ENCODE measurements around the gene PEX1. TPM values are rescaled to one million over a fixed set of nuclear protein-coding genes. Genes with fewer than 3 reads are reported as not detected.

The PEX1 gene
- total RNA-seq, result 19.6 TPM
- polyA plus RNA-seq (ENCODE audit: insufficient read depth, low read depth, low replicate concordance), result 16.9 TPM
- long read RNA-seq, donor 1, full-length matches to known transcripts, result 2 of 2 reads
- long read RNA-seq, donor 1, partial matches to known transcripts, result 0 of 2 reads
- long read RNA-seq, donor 1, other reads (novel, unspliced or antisense), result 0 of 2 reads
- long read RNA-seq, donor 2, partial matches to known transcripts, result 5 of 6 reads
- long read RNA-seq, donor 2, other reads (novel, unspliced or antisense), result 0 of 6 reads
- long read RNA-seq, donor 3, full-length matches to known transcripts, result 3 of 9 reads
- long read RNA-seq, donor 3, partial matches to known transcripts, result 6 of 9 reads
- long read RNA-seq, donor 3, other reads (novel, unspliced or antisense), result 0 of 9 reads
- long read RNA-seq, donor 4, full-length matches to known transcripts, result 3 of 13 reads
- long read RNA-seq, donor 4, partial matches to known transcripts, result 10 of 13 reads
- long read RNA-seq, donor 4, other reads (novel, unspliced or antisense), result 0 of 13 reads
- long read RNA-seq, donor 5, result 0 reads
- long read RNA-seq, donor 6, full-length matches to known transcripts, result 2 of 2 reads
- long read RNA-seq, donor 6, partial matches to known transcripts, result 0 of 2 reads
- long read RNA-seq, donor 6, other reads (novel, unspliced or antisense), result 0 of 2 reads
- long read RNA-seq, donor 7, full-length matches to known transcripts, result 10 of 21 reads
- long read RNA-seq, donor 7, partial matches to known transcripts, result 6 of 21 reads
- long read RNA-seq, donor 7, other reads (novel, unspliced or antisense), result 5 of 21 reads
- long read RNA-seq, donor 8, full-length matches to known transcripts, result 2 of 2 reads
- long read RNA-seq, donor 8, partial matches to known transcripts, result 0 of 2 reads
- long read RNA-seq, donor 8, other reads (novel, unspliced or antisense), result 0 of 2 reads
- long read RNA-seq, donor 9, result 0 reads
- long read RNA-seq, donor 10, partial matches to known transcripts, result 0 of 1 reads
- long read RNA-seq, donor 10, other reads (novel, unspliced or antisense), result 0 of 1 reads

DNA sequence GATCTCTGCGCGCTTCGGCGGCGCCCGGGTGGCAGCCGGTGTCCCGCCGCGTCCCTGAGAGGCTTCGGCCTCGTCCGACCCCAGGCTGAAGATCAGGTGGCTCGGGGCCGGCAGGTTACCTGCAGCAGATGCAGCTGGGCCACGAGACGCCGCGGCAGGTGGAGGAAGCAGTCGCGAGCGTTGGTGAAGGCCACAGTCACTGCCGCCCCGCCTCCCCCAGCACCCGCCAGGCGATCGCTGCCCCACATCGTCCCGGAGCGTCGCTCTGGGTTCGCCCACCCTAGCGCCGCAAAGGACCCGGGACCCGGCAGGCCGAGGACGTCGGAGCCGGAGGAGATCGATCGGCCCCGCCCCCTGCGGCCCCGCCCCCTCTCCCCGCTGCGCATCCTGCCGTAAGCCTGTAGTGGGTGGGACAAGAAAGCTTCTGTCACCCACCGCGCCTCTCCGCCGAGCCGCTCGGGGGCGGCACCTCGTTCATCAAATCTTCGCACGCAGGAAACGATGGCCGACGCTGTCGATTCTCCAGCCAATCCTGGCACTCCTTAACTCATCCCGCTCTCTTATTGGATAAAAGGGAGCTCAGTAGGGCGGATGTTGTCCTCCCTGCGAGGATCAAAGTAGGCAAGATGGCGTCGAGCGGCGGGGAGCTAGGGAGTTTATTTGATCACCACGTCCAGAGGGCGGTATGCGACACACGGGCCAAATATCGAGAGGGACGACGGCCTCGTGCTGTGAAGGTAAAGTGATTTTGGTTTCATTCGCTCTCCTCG is at the start of gene PEX1, which contains the start of gene RBM48:
PEX1 (minus strand) TSS at position 333 of the 770 bp plus-strand sequence; CDS start at position 248, 85 bp downstream.
RBM48 (plus strand) TSS at position 608 of the 770 bp plus-strand sequence; CDS start at position 627, 19 bp downstream.
- peaks cover 3 to 7% (median 6%) of the 10 kb centered on the region in 3 donors for H3K4me1 ChIP-seq (ENCODE audit: control insufficient read depth in 2 of 3, insufficient read depth in 2 of 3, low read depth in 1 of 3, low read length in 3 of 3)
- intact Hi-C loops (cut with DNase I), result no loop called here
- DNase-seq (peak; percentile 99 to 100 (median 99)), FAIRE-seq (peak; percentile 95)
- H3K9me3 ChIP-seq (ENCODE audit: control insufficient read depth in 2 of 3, insufficient read depth in 1 of 3, low read length in 3 of 3), result no peaks in the 10 kb centered on the region
- no peaks in the 10 kb centered on the region for H3K27me3 ChIP-seq (ENCODE audit: control insufficient read depth, insufficient read depth, low read length)
- H3K9ac ChIP-seq (ENCODE audit: low read length in 3 of 3), result peak within 1 kb of the TSS; percentile 86 to 97 (median 94)
- TF ChIP-seq, protein P1, sequence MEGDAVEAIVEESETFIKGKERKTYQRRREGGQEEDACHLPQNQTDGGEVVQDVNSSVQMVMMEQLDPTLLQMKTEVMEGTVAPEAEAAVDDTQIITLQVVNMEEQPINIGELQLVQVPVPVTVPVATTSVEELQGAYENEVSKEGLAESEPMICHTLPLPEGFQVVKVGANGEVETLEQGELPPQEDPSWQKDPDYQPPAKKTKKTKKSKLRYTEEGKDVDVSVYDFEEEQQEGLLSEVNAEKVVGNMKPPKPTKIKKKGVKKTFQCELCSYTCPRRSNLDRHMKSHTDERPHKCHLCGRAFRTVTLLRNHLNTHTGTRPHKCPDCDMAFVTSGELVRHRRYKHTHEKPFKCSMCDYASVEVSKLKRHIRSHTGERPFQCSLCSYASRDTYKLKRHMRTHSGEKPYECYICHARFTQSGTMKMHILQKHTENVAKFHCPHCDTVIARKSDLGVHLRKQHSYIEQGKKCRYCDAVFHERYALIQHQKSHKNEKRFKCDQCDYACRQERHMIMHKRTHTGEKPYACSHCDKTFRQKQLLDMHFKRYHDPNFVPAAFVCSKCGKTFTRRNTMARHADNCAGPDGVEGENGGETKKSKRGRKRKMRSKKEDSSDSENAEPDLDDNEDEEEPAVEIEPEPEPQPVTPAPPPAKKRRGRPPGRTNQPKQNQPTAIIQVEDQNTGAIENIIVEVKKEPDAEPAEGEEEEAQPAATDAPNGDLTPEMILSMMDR (IDR thresholded peaks at IDR 0.05; ENCODE audit: borderline replicate concordance, extremely low read depth, insufficient read depth), result peak; percentile 39
- peak within 1 kb of the TSS; percentile 85 to 87 for H3K27ac ChIP-seq (ENCODE audit: low read depth in 2 of 2, low read length in 2 of 2)
- peaks cover 10 to 21% (median 12%) of the 10 kb centered on the region in 3 donors for H3K36me3 ChIP-seq (ENCODE audit: control insufficient read depth in 2 of 3, insufficient read depth in 3 of 3, low read length in 3 of 3)
- H3K4me3 ChIP-seq (ENCODE audit: low read length in 3 of 3), result peak within 1 kb of the TSS; percentile 94 to 100 (median 98)

DNA sequence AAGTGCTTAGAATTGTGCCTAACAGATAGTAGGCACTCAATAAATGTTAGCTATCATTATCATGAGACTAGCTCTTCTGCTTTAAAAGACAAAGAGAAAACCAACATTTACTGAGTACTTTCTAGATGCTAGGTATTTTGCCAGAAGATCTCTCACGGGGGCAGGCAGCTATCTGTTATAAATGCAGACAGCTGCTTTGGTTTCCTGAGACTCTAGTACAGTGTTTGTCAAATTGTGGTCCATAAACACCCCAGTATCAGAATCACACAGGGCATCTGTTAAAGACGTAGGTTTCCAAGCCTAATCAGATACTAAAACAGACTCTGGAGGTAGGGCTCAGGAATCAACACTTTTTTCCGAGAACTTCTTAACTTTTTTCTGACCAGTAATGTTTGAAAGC is 48.0 kb upstream of the PEX1 start:
- no peak for FAIRE-seq
- Histone ChIP-seq H3K27ac (ENCODE audit: low read depth in 2 of 2, low read length in 2 of 2) (no peak overlapping the region), H3K9ac (ENCODE audit: low read length in 3 of 3) (no peak overlapping the region), H3K36me3 (ENCODE audit: control insufficient read depth in 2 of 3, insufficient read depth in 3 of 3, low read length in 3 of 3) (peaks cover 14 to 44% (median 28%) of the 10 kb centered on the region in 3 donors), H3K4me3 (ENCODE audit: low read length in 3 of 3) (no peak overlapping the region), H3K27me3 (ENCODE audit: control insufficient read depth, insufficient read depth, low read length) (no peaks in the 10 kb centered on the region), H3K9me3 (ENCODE audit: control insufficient read depth in 2 of 3, insufficient read depth in 1 of 3, low read length in 3 of 3) (no peaks in the 10 kb centered on the region), H3K4me1 (ENCODE audit: control insufficient read depth in 2 of 3, insufficient read depth in 2 of 3, low read depth in 1 of 3, low read length in 3 of 3) (no peaks in the 10 kb centered on the region)
- DNase-seq, result no peak
- TF ChIP-seq, protein P1 (IDR thresholded peaks at IDR 0.05; ENCODE audit: borderline replicate concordance, extremely low read depth, insufficient read depth), result no peak
- intact Hi-C loops (cut with DNase I), result no loop called here

DNA sequence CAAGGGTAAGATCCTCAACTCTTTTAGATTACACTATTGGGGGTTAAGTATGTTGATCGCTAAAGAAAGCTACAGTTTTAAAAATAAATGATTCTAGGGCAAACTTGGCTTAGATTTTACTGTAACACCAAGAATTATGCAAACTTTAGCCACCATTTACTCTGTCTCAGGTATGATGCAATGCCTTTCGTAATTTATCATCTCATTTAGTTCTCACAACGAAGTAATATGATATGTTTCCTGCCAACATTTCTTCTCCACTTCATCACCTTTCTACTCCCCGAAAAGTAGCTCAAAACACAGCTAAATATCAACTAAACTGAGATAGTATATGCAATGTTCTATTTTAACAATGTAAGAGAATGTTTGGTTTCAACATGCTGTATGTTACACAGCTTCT is 40.8 kb upstream of the PEX1 start:
- no peak overlapping the region for H3K27ac ChIP-seq (ENCODE audit: low read depth in 2 of 2, low read length in 2 of 2)
- H3K4me1 ChIP-seq (ENCODE audit: control insufficient read depth in 2 of 3, insufficient read depth in 2 of 3, low read depth in 1 of 3, low read length in 3 of 3), result no peaks in the 10 kb centered on the region
- peaks cover 7 to 21% (median 19%) of the 10 kb centered on the region in 3 donors for H3K36me3 ChIP-seq (ENCODE audit: control insufficient read depth in 2 of 3, insufficient read depth in 3 of 3, low read length in 3 of 3)
- intact Hi-C loops (cut with DNase I), result no loop called here
- FAIRE-seq (no peak), DNase-seq (no peak)
- no peak overlapping the region for H3K4me3 ChIP-seq (ENCODE audit: low read length in 3 of 3)
- H3K9ac ChIP-seq (ENCODE audit: low read length in 3 of 3), result no peak overlapping the region
- TF ChIP-seq, protein P1 (IDR thresholded peaks at IDR 0.05; ENCODE audit: borderline replicate concordance, extremely low read depth, insufficient read depth), result no peak
- H3K27me3 ChIP-seq (ENCODE audit: control insufficient read depth, insufficient read depth, low read length), result no peaks in the 10 kb centered on the region
- H3K9me3 ChIP-seq (ENCODE audit: control insufficient read depth in 2 of 3, insufficient read depth in 1 of 3, low read length in 3 of 3), result no peaks in the 10 kb centered on the region

Measured in kidney (tissue), 22 donors.